HTERT RPE-1 (cell line): Measurements from ENCODE around the gene GGACT.
"Not testable (repeated sequence)": the region's sequence is repeated elsewhere in the genome, so short reads cannot be mapped to it uniquely, and the experiment has no call there.

Experiments
- in situ Hi-C: fragments of 300-500 bp; cut with MboI; formaldehyde crosslinking; loops from 4 replicates; pipeline ENCODE4 v1.14.3; 2020; ENCODE audit warnings: low sequenced_read_pairs

Gene GGACT

GRCh38 chr13:100601716-100602115 is 13.1 kb upstream of the GGACT start:
- in situ Hi-C loops, result no loop called here

DNA sequence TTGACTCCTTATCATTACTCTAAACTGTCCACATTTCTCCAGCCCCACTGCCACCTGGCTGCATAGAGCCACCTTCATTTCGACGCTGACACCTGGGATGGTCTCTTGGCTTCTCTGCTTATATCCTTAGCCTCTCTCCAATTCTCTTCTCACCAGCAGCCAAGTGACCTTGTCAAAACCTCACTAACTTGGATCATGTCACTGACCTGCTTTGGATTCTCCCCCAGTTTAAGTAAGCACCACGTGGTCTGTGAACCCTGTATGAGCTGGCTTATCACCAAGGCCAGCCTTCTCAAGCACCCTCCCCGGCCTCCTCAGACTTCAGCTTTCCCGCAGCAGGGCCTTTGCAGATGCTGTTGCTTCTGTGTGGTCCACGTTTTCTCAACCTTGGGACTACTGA is 12.3 kb upstream of the GGACT start:
- in situ Hi-C loops, result no loop called here

DNA sequence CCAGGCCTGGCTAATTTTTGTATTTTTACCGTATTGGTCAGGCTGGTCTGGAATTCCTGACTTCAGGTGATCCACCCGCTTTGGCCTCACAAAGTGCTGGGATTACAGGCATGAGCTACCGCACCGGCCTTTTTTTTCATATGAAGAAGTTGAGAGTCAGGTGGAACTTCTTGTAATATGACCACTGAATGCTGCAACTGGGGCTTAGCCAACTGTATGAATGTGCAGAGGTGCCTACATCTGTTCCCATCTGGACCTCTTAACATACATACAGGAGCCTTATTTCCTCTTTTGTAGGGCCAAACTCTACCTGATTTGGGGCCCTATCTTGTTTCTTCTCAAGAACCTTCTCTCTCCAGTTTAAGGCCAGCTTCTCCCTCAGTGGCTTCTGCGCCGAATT is 11.9 kb upstream of the GGACT start:
- in situ Hi-C loops, result no loop called here

DNA sequence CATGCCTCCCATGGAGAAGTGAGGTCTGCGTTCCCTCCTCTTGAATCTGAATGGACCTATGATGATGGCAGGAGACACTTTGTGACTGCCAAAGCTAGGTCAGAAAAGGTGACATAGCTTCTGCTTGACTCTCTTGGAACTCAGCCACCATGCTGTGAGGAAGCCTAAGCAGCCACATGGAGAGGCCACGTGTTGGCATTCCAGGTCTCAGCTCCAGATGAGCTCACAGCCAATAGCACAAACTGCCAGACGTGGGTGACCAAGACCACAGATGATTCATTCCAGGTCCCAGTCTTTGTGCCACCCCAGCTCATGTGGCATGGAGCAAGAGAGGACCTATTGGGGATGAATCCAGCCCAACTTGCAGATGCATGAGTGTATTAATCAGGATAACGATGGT is 8.7 kb upstream of the GGACT start:
- in situ Hi-C loops, result no loop called here

- in situ Hi-C loops, result no loop called here
These were observed 7.9 kb upstream of the GGACT start for GRCh38 chr13:100596516-100596915.

GRCh38 chr13:100594731-100595130 is 6.1 kb upstream of the GGACT start:
- in situ Hi-C loops, result no loop called here

GRCh38 chr13:100594255-100594654 is 5.7 kb upstream of the GGACT start:
- in situ Hi-C loops, result no loop called here

DNA sequence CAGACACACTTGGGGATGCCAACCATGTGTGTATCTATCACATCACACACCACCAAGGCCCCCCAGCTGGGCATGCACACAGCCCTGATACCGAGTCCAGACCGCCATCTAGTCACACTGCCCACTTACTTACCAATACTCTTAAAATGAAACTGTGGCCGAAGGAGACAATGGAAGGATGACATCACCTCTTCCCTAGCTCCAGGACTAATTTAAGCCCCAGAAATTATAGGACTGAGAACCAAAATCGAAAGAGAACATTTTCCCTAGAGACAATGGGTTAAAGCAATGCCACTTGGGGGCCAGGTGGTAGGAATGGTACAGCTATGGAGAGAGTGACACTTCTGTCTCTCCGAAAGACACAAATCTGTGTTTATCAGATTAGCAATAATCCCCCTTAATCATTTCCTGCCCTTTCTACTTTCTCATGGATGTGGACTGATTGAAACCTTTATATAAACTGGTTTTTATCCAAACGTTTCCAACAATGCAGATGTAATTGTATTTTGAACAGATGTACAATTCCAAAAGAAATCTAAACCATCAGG is 663 bp upstream of the GGACT start:
- in situ Hi-C loops, result no loop called here

DNA sequence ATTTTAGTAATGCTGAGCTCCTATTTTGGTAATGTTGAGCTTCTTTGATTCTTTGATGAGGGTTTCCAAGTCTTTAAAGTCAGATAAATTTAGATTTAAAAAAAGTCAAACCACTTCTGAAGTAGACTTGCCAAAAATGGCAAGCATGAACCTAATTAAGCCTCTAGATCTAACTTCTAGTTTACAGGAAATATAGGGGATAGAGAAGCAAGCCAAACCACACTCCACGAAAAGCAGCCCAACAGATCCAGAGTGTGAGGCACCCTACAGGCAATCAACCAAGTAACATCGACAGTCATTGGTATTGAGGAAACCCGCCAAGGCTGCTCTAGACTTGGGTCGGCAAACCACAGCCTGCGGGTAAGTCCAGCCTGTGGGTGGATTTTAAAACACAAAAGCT is 3.7 kb downstream of the GGACT start:
- in situ Hi-C loops, result no loop called here

- in situ Hi-C loops, result no loop called here
These were observed 7.1 kb downstream of the GGACT start for GRCh38 chr13:100581504-100581903.

DNA sequence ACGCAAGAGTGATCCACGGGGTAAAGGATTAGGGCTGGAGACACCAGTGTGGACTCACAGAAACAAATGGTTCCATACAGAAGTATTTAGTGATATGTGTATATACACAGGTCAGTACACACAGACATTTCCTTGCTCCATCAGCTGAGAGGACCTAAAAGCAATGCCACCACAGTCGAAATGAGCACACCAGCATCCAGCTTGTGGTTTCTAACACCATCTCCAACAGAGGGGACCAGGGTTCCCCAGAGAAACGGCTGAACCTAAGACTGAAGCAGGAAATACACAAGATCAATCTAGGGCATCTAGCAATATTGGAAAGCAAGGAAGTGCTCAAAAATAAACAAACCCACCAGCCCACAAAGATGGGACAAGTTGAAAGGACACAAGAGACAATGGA is 7.6 kb downstream of the GGACT start:
- in situ Hi-C loops, result no loop called here

- in situ Hi-C loops, result no loop called here
These were observed 8.5 kb downstream of the GGACT start for GRCh38 chr13:100580045-100580444.

GRCh38 chr13:100577239-100577638 is 11.3 kb downstream of the GGACT start:
- in situ Hi-C loops, result not testable (repeated sequence)

GRCh38 chr13:100573121-100573520 is 15.5 kb downstream of the GGACT start:
- in situ Hi-C loops, result no loop called here

- in situ Hi-C loops, result no loop called here
These were observed 22.0 kb downstream of the GGACT start for GRCh38 chr13:100566543-100566942.

DNA sequence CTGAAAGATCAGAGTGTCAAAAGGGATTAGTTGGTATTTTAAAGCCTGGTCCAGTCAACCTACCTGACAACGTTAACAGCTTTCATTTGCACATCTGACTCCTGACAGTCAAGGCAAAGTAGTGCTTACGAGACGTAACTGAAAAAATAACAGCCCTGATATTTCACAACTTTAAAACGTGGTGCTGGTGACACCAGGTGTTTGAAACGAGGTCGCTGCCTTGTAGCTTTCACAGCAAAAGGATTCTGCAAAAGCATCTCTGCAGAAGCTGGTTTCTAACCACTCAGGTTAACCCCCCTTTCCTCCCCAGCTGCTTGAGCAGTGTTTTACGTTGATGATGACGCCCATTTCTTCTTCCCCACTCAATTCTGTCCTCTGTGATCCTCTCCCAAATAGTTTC is 23.3 kb downstream of the GGACT start:
- in situ Hi-C loops, result no loop called here

- in situ Hi-C loops, result no loop called here
These were observed 24.0 kb downstream of the GGACT start for GRCh38 chr13:100564444-100565223.

DNA sequence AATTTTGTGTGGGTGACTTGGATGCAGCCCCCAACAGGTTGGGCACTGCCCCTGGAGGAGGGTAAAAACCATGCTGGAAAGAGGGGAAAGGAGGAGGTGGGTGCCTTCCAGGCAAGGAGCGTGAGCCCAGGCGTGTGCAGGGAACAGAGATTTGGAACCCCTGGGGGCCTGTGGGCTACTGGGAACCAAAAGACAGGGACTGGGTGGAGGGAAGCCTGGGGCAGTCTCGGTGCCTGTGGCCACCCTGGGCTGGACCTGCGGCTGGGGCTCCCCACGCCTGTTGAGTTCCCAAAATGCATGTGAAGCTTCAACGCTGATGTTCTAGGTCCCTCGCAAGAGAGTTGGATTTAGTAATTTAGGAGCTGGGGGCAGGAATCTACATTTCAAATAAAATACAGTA is 24.8 kb downstream of the GGACT start:
- in situ Hi-C loops, result no loop called here

DNA sequence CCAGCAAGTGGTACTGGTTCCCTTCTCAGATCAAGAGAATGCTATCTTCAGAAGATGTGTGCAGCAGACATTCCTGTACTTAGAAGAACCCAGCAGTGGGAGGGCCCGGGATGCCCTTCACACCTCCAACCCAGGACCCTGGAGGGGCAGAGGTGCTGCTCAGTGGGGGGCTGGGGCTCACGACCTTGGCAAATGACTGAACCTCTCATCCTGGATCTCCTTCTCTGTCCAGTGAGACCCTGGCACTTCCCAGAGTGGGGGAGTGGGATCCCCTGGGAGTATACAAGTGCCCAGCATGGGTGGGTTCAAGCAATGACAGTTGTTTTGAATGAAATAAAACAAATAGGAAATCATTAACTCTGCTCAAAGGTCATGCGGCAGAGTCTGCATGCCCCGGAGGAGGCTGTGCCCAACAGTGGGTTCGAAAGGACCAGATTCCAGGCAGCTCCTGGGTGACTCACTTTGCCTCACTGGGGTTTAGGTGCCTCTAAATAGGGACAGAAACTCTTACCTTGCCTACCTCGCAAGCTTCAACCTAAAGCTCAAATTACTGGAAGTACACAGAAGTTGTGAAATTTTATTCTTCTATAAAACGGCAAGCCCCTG is 26.9 kb downstream of the GGACT start:
- in situ Hi-C loops, result no loop called here

GRCh38 chr13:100561158-100561499 is 27.5 kb downstream of the GGACT start:
- in situ Hi-C loops, result no loop called here

GRCh38 chr13:100560498-100561157 is 28.0 kb downstream of the GGACT start:
- in situ Hi-C loops, result no loop called here

DNA sequence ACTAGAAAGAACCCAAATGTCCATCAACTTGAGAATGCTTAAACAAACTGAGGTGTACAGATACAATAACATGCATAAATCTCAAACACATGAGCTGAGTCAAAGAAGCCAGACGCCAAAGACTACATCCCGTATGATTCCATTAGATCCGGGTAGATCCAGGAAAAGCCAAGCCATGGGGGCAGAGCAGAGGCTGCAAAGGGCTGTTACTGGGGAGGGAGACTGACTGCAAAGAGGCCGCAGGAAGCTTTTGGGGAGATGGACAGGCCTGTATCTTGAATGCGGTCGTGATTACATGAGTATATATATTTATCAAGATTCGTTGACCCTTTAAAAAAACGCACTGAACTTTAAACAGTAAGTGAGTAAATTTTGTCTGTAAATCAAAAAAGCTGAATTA is 28.7 kb downstream of the GGACT start:
- in situ Hi-C loops, result no loop called here
